NCI-H1694 treated with DMSO at 0.1 percent for 48 hours (cell line): Measurements from ENCODE around the gene TSPEAR.
"Not testable (repeated sequence)": the region's sequence is repeated elsewhere in the genome, so short reads cannot be mapped to it uniquely, and the experiment has no call there.

ENCODE experiments used
- DNase-seq: peaks from one replicate; lab custom pipeline; 2025; lab: John Stamatoyannopoulos, UW

The TSPEAR gene

DNA sequence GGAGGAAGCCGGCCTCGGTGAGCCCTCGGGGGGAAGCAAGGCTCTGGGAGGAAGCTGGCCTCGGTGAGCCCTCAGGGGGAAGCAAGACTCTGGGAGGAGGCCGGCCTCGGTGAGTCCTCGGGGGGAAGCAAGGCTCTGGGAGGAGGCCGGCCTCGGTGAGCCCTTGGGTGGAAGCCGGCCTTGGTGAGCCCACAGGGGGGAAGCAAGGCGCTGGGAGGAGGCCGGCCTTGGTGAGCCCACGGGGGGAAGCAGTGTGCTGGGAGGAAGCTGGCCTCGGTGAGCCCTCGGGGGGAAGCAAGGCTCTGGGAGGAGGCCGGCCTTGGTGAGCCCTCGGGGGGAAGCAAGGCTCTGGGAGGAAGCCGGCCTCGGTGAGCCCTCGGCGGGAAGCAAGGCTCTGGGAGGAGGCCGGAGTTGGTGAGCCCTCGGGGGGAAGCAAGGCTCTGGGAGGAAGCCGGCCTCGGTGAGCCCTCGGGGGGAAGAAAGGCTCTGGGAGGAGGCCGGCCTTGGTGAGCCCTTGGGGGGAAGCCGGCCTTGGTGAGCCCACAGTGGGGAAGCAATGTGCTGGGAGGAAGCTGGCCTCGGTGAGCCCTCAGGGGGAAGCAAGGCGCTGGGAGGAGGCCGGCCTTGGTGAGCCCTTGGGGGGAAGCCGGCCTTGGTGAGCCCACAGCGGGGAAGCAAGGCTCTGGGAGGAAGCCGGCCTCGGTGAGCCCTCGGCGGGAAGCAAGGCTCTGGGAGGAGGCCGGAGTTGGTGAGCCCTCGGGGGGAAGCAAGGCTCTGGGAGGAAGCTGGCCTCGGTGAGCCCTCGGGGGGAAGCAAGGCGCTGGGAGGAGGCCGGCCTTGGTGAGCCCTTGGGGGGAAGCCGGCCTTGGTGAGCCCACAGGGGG lies 208.1 kb downstream of the TSPEAR start:
- DNase-seq, result not testable (repeated sequence)

GRCh38 chr21:44502171-44502958 lies 209.0 kb downstream of the TSPEAR start:
- no peak for DNase-seq

- no peak for DNase-seq
These were observed 211.3 kb downstream of the TSPEAR start for GRCh38 chr21:44500111-44500510.

- DNase-seq, result no peak
These were observed 211.7 kb downstream of the TSPEAR start for GRCh38 chr21:44499631-44500030.

DNA sequence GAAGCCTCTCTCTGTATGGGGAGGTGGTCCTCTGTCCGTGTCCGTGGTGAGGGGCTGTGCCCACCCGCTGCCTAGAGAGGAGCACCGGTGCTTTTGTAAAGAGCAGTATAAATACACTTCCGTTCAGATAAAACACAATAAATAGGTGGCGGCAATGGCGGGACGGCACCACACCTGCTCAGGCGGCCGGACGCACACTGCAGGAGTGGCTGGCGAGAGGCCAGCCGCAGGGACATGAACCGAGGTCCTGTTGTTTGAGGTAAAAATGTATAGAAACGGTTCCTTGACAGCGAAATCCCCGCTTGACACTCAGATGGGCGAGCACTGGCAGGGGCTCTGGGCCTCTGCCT lies 212.2 kb downstream of the TSPEAR start:
- no peak for DNase-seq

- no peak for DNase-seq
These were observed 212.8 kb downstream of the TSPEAR start for GRCh38 chr21:44498280-44499210.

DNA sequence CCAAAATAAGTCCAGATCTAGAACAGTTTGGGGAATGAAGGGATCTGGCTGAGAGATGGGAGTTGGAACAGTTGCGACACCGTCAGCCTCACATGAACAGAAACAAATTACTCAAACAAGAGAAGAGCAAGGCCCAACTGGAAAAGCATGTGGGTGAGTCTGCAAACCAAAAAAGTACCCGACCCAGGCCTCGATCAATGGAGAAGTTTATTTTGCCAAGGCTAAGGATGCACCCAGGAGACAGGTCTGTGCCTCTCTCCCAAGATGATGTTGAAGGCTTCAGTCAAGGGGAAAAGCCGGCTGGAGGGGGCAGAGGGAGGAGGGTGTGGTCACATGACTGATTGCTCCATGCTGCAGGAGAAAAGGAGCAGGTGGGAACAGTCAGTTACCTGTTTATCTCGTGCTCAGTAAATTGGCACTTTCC lies 213.7 kb downstream of the TSPEAR start:
- no peak for DNase-seq

DNA sequence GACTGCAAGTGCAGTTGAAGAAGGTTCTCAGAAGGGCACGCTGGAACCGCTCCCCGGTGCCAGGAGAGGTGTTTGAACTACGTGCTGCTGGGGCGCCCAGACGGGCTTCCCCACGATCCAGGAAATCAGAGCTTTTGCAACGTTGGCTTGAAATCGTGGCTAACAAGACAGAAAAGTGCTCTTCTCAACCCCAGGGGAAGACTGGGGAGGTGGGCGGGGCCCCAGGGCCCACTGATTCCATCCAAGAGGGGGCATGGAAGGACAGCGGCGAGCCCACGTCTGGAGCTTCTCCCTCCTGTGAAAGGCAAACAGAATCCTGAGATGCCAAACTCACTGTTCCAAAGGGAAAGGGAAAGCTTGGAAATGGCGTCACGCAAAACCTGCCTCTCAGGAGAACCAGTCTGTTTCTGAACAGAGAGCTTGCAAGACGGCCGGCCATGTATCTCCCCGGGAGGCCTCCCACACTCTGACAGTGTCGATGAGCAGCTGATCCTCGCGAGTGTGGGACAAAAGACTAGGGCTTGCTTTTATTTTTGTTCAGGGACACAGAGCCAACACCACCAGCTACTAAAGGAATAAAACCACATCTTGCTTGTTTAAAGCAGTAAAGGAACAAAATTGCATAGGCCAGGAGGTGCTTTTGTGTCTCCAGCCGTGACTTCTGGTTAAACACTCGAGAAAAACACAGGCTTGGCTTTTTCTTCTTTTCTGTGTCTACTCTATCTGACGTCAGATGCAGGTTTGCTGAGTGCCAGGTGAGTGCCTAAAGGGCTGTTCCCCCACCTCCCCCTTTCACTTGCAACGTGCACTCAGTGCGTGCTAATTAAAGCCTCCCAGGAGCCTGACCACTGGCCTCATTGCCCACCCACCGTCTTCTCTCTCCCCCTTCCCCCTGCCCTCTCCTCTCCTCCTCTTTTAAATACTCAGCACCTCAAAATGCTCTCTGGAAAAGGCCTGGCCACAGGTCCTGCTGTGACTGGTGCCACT lies 214.5 kb downstream of the TSPEAR start:
- DNase-seq, result no peak

DNA sequence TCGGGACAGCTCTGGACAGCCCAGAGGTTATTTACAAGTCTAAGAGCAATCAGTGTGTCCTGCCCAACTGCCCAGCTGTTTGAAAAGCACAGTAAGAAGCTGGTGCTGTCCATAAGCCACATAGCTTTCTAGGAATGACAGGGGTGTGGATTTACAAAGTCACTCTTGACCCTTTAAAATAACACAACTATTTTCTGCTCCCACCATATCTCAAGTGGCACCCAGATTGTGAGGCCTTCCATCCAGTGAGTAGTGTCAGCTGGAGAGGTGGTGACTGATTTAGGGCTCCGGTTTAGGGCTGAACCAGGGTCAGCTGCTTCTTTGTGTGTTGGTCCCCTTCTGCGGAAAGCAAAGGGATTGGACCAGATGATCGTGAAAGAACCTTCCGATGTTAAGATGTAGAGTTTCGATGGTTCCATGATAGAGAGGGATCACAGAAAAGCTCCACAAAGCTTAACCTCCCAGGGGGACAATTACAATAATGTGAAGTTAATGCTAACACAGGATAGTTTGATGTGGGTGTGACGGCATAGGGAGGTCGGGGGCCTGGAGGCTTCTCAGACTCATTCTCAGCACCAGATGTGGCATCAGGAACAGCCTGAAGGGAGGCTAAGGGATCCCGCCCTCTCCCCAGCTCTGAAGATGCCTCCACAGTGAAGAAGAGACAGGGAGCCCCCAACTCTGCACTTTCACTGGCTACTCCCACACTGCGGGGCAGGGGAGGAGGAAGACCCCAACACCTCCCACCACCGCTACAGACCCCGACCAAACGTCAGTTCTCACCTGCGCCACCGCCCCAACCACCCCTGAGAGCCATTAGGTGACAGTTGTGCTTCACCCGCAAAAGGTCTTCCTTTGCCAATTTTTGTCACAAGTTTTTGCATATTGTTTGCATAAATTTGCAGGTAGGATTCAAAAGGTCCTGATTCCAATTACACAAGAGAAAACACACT lies 215.5 kb downstream of the TSPEAR start:
- no peak for DNase-seq

GRCh38 chr21:44494956-44495355 lies 216.4 kb downstream of the TSPEAR start:
- no peak for DNase-seq

DNA sequence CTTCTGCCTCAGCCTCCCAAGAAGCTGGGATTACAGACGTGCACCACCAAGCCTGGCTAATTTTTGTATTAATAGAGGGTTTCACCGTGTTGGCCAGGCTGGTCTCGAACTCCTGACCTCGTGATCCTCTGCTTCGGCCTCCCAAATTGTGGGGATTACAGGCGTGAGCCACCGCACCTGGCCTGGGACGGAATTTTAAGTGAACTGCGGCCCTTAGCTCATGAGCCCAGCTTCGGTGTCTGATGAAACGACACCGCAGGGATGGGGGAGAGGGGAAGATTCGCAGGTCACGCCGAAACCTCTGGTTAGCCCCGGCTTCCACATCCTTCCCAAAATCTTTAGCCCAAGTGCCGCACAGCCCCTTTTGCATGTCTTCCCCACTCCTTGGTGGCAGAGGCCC lies 217.0 kb downstream of the TSPEAR start:
- no peak for DNase-seq

DNA sequence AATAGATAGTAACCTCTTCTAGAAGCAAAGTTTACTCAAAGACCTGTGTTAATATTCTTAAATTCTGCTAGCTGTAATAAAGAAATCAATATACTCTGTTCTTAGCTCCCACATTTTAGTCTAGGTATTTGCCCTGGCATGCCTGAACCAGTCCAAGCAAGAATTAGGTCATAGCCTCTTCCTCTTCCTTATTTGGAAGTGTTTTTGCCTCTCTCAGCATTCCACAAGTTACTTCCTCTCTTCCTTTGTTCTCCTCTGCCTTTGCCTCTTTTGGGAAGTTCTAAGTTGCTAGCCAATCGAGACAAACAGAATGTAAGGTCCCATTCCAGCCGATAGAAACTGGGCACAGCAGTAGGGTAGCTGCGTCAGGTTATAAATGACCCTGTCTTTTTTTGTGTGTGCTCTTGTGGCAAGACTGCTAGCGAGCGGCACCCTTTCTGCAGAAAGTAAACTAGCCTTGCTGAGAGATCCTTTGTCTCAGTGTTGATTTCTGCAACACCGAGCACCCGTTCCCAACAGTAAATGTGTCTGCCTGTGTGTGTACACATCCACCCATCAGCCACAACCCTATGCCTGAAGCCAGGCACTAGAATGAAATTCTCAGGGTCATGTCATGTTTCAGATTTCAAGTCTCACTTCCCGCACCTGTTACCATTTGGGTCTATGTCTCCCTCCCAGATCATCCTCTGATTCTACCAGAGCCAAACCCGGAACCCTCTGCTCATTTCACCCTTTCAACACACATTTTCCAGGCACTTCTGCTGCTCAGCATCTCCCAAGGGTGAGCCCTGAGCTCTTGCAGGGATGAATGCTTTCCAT lies 218.6 kb downstream of the TSPEAR start:
- DNase-seq, result no peak

GRCh38 chr21:44490816-44491215 lies 220.6 kb downstream of the TSPEAR start:
- DNase-seq, result no peak

- DNase-seq, result no peak
These were observed 221.0 kb downstream of the TSPEAR start for GRCh38 chr21:44490405-44490804.

DNA sequence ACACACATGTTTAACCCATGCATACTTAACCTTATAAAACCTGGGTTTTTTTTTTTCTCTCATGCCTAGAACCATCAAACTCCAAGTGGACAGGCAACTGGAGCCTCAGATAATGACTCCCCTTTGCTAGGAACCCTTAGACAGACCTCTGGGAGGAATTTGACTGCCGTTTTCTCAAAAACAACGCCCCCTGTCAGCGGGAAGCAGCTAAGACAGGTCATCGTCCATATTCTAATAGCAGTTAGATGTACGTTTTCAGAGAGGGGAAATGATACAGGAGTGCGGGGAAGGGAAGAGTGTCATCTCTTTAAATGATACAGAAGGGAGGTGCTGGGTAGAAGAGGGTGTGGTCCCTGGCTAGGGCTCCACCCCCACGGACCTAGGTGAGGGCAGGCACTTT lies 221.4 kb downstream of the TSPEAR start:
- DNase-seq, result no peak

GRCh38 chr21:44487831-44488230 lies 223.5 kb downstream of the TSPEAR start:
- DNase-seq, result no peak

GRCh38 chr21:44486302-44486701 lies 225.1 kb downstream of the TSPEAR start:
- no peak for DNase-seq

- DNase-seq, result no peak
These were observed 225.6 kb downstream of the TSPEAR start for GRCh38 chr21:44485796-44486195.

DNA sequence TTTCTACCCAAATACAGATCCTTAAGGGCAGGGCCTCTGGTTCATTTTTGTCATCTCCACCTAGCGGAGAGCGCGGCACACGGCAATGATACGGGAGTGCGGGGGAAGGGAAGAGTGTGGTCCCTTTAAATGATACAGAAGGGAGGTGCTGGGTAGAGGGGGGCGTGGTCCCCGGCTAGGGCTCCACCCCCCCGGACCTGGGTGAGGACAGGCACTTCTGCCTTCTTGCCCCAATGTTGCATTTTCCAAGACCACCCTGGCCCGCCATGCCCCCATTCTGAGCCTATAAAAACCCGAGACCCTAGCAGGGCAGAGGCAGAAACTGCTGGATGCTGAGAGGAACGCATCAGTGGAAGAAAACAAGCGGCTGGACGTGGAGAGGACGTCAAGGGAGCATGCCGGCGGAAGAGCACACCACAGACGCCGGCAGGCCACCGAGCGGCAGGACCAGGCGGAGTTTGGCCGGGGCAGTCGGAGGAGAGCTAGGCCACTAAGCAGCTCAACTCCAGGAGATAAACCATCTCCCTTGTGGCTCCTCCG lies 226.0 kb downstream of the TSPEAR start:
- DNase-seq, result no peak
